Keratinocyte (primary cell): ENCODE measurements around the gene MYRIP. TPM values are rescaled to one million over a fixed set of nuclear protein-coding genes. Genes with fewer than 3 reads are reported as not detected.

Experiments
- DNase-seq: peaks from one replicate; pipeline ENCODE4 v3.0.0-alpha.2; 2011; ENCODE audit warnings: low read depth, missing footprints, low spot score
- FAIRE-seq: peaks from 2 replicates; lab custom pipeline; 2011; peaks lifted over from hg19 to GRCh38; lab: Jason Lieb, UNC
- H2AFZ ChIP-seq: 2 replicates; pipeline ENCODE4 v1.6.0; 2012; ENCODE audit warnings: low read length, control low read depth, inconsistent platforms; ENCODE audit not compliant: control insufficient read depth
- H3K27ac ChIP-seq: 2 replicates; pipeline ENCODE4 v1.5.1; 2011; ENCODE audit warnings: low read length; ENCODE audit not compliant: control insufficient read depth, insufficient read depth
- H3K27me3 ChIP-seq: 3 replicates; pipeline ENCODE4 v1.6.0; 2011; ENCODE audit warnings: low read length; ENCODE audit not compliant: control insufficient read depth, insufficient read depth; ENCODE audit errors: extremely low read depth
- H3K36me3 ChIP-seq, 2 experiments: 2 replicates in 1 of 2; 3 replicates in 1 of 2; pipeline ENCODE4 v1.5.1; 2011; ENCODE audit warnings: low read length in 2 of 2, mild to moderate bottlenecking in 1 of 2; ENCODE audit not compliant: control insufficient read depth in 2 of 2, insufficient read depth in 2 of 2; ENCODE audit errors: extremely low read depth in 1 of 2
- H3K4me1 ChIP-seq: 3 replicates; pipeline ENCODE4 v1.5.1; 2011; ENCODE audit warnings: low read length; ENCODE audit not compliant: control insufficient read depth, insufficient read depth; ENCODE audit errors: extremely low read depth
- H3K4me2 ChIP-seq: 3 replicates; pipeline ENCODE4 v1.6.0; 2011; ENCODE audit warnings: low read depth, low read length; ENCODE audit not compliant: control insufficient read depth, insufficient read depth; ENCODE audit errors: extremely low read depth
- H3K4me3 ChIP-seq, 3 experiments: fragments of 200-600 bp in 1 of 3; sonication (generic) in 1 of 3; 2 replicates in 2 of 3; 3 replicates in 1 of 3; pipeline ENCODE4 v1.5.1; 2011 to 2016; ENCODE audit warnings: low read length in 3 of 3, mild to moderate bottlenecking in 3 of 3, control low read depth in 2 of 3, inconsistent platforms in 1 of 3, low read depth in 1 of 3, mixed read lengths in 1 of 3, mixed run types in 1 of 3, moderate library complexity in 1 of 3; ENCODE audit not compliant: control insufficient read depth in 2 of 3, insufficient read depth in 2 of 3; ENCODE audit errors: extremely low read depth in 1 of 3
- H3K79me2 ChIP-seq: 2 replicates; pipeline ENCODE4 v1.6.0; 2012; ENCODE audit warnings: low read length; ENCODE audit not compliant: control insufficient read depth, insufficient read depth
- H3K9ac ChIP-seq: 3 replicates; pipeline ENCODE4 v1.6.0; 2011; ENCODE audit warnings: low read length; ENCODE audit not compliant: control insufficient read depth, insufficient read depth; ENCODE audit errors: extremely low read depth
- H3K9me1 ChIP-seq: 3 replicates; pipeline ENCODE4 v1.6.0; 2011; ENCODE audit warnings: low read length; ENCODE audit not compliant: control insufficient read depth, insufficient read depth; ENCODE audit errors: extremely low read depth
- H3K9me3 ChIP-seq: 2 replicates; pipeline ENCODE4 v1.5.1; 2012; ENCODE audit warnings: low read depth, low read length; ENCODE audit not compliant: control insufficient read depth
- H4K20me1 ChIP-seq: 3 replicates; pipeline ENCODE4 v1.6.0; 2011; ENCODE audit warnings: low read length; ENCODE audit not compliant: control insufficient read depth, insufficient read depth; ENCODE audit errors: extremely low read depth
- CTCF ChIP-seq, 3 experiments: IDR thresholded peaks in 1 of 3; conservative IDR thresholded peaks in 1 of 3; optimal IDR thresholded peaks in 1 of 3; 2 replicates in 2 of 3; 3 replicates in 1 of 3; pipeline versions ENCODE3 to v1.5.1; 2011; ENCODE audit warnings: low read length in 3 of 3, mild to moderate bottlenecking in 3 of 3, moderate library complexity in 2 of 3, control low read depth in 1 of 3, inconsistent platforms in 1 of 3; ENCODE audit not compliant: insufficient read depth in 2 of 3; ENCODE audit errors: extremely low read depth in 1 of 3
- EZH2 ChIP-seq: IDR thresholded peaks from one replicate; pipeline ENCODE4 v1.6.1; 2012; ENCODE audit warnings: inconsistent platforms, mild to moderate bottlenecking, low read length, moderate library complexity
- dilution Hi-C: fragments of 300-500 bp; cut with MboI; formaldehyde crosslinking; loops from one replicate; pipeline ENCODE4 v1.7.0; 2020; ENCODE audit warnings: low sequenced_read_pairs; ENCODE audit not compliant: extremely low pct_ligation_motif_present
- polyA plus RNA-seq, 5 experiments: library from polyadenylated mRNA; depleted of rRNA in 3 of 5; stranded (reverse) in 3 of 5; stranded (forward) in 1 of 5; unstranded in 1 of 5; fragments of >200 nt; gene quantifications; 1 replicate in 1 of 5; 2 replicates in 3 of 5; 3 replicates in 1 of 5; pipeline versions ENCODE4 v1.2.1 to v1.2.3, GENCODE V29; 2011 to 2012; ENCODE audit warnings: missing spikeins in 2 of 5, low read depth in 1 of 5, low replicate concordance in 1 of 5

MYRIP gene
- polyA plus RNA-seq, 1 donor (not counting 4 experiments of a cell fraction or from before 2014, with no cell fraction given): 0.01 TPM

- Histone ChIP-seq H3K4me3 (no peak overlapping the region), H3K9me3 (no peaks in the 10 kb centered on the region), H3K9ac (no peak overlapping the region), H3K27me3 (no peaks in the 10 kb centered on the region), H3K36me3 (no peaks in the 10 kb centered on the region), H2AFZ (no peak overlapping the region), H3K27ac (no peak overlapping the region), H3K9me1 (no peaks in the 10 kb centered on the region), H4K20me1 (no peaks in the 10 kb centered on the region), H3K79me2 (no peaks in the 10 kb centered on the region), H3K4me1 (peaks cover 45% of the 10 kb centered on the region), H3K4me2 (no peak overlapping the region)
- DNase-seq: no peak
- TF ChIP-seq CTCF (optimal IDR thresholded peaks at IDR 0.05 in 1 of 3, IDR thresholded peaks at IDR 0.05 in 1 of 3, conservative IDR thresholded peaks at IDR 0.05 in 1 of 3; ENCODE audit: extremely low read depth in 1 of 3, insufficient read depth in 2 of 3, low read length in 3 of 3) (no peak), EZH2 (no peak)
- peak; percentile 46 for FAIRE-seq
- dilution Hi-C loops: no loop called here
Measured at GRCh38 chr3:40098261-40098759, 288.9 kb downstream of the MYRIP start.

GRCh38 chr3:40099871-40100270 lies 290.5 kb downstream of the MYRIP start:
- no peak for FAIRE-seq
- TF ChIP-seq CTCF (optimal IDR thresholded peaks at IDR 0.05 in 1 of 3, IDR thresholded peaks at IDR 0.05 in 1 of 3, conservative IDR thresholded peaks at IDR 0.05 in 1 of 3; ENCODE audit: extremely low read depth in 1 of 3, insufficient read depth in 2 of 3, low read length in 3 of 3) (no peak), EZH2 (no peak)

More at GRCh38 chr3:40099871-40100270, 290.5 kb downstream of the MYRIP start:
- Histone ChIP-seq H2AFZ (no peak overlapping the region), H3K36me3 (no peaks in the 10 kb centered on the region), H3K4me2 (no peak overlapping the region), H3K9me1 (no peaks in the 10 kb centered on the region), H4K20me1 (no peaks in the 10 kb centered on the region), H3K9ac (no peak overlapping the region), H3K9me3 (no peaks in the 10 kb centered on the region), H3K4me3 (no peak overlapping the region), H3K27me3 (no peaks in the 10 kb centered on the region), H3K4me1 (peaks cover 44% of the 10 kb centered on the region), H3K79me2 (no peaks in the 10 kb centered on the region), H3K27ac (no peak overlapping the region)
- no peak for DNase-seq
- dilution Hi-C loops: no loop called here
